Stimulated activated CD8-positive, alpha-beta memory T cell treated with anti-CD3 and anti-CD28 coated beads, Interleukin-7, amount 100 ng/mL, for 1 hour (primary cell): ENCODE measurements around the gene KRT222.

ENCODE experiments used
- DNase-seq, 2 donors: peaks; one replicate each; pipeline ENCODE4 v3.0.0-alpha.2; 2020; ENCODE audit warnings: low read depth in 2 of 2

The KRT222 gene

DNA sequence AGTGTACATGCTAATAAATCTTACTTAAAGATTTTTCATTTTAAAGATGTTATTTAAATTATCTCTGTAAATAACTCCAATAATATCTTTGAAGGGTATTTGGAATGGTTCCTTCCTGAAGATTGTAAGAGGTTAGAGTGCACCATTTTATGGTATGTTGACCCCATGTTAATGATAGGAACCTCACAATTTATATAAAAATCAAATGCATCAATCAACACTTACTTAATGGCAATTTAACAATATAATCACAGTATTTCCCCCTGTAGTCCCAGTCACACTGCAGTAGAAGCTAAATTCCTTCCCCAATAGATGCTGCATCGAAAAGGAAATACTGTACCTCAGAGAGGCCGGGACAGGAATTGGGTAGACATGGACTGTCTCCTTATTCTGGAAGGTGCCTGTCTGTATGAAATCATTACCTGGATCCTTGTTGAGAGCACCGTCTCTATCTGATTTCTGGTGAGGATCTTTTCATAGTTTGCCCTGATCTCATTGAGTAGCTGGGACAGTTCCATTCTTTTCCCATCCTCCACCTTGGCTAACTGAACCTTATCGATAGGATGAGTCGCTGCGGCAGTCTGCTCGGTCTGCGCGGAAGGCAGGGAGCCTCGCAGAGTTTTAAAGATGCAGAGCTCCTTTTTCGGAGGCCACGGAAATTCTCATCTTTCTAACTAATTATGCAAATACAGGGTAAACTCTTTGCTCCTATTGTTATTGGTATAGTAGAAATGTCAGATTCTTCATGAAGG lies at the start of gene KRT222:
Gene KRT222, minus strand, starts transcription at position 596 of the 752 bp plus-strand sequence. Its CDS starts 78 bp downstream, at position 518.
- DNase-seq, result no peak

DNA sequence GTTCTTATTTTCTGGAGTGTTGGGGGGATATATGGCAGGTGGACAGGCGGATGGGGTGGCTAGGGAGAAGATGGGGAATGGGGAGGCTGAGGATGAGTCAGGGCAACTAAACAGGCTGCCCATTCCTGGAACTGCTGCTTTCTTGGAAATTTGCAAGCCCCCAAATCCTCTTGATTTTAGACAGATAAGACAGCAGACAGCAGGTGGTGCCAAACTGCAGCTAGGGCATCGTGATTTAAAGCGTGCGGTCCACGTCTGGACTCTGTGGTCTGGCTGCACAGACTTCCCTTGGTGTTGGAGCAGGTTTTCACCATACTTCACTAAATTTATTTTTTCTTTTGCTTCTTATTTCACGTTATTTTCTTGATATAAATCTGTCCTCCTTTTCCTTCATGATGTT lies 49.5 kb upstream of the KRT222 start:
- no peak for DNase-seq

- DNase-seq, result no peak
Observed at GRCh38 chr17:40707745-40708144, 42.8 kb upstream of the KRT222 start.

DNA sequence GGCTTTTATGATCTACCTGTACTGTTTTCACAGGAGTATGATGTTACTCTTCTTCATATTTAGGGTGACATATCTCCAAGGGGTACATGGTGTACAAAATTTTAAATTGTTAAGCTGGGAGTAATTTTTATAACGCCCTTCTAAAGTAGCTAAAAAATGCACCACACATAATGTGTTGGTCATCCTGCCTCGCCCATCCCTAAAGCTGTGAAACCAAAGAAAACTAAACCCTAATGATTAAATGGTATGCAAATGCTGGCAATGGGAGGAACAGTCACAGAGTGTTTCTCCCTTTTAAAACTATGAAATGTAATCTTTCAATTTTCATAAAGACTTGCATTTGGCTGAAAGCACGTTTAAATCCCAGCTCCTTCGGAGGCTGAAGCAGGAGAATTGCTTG lies 40.6 kb upstream of the KRT222 start:
- DNase-seq, result no peak

- DNase-seq, result no peak
Observed at GRCh38 chr17:40703652-40704051, 38.7 kb upstream of the KRT222 start, which contains the start of gene KRT24. Gene KRT24 (minus strand): TSS chr17:40703752. CDS start chr17:40703693, 59 bp downstream.

DNA sequence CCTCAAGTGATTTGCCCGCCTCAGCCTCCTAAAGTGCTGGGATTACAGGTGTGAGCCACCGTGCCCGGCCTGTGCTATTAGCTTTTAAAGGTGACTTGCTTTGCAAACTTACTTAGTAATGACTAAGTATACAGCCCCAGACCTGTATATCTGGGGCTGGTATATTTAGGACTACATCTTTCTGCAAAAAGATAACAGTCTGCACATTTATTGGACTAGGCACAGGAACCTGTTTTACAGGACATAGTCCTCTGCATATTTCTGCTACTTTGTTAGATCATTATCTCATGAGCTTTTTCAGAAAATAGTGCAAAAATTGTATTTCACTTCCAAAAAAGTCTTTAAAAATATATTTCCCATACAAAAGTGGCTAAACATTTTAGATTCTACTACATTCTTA lies 37.3 kb upstream of the KRT222 start:
- DNase-seq, result no peak

DNA sequence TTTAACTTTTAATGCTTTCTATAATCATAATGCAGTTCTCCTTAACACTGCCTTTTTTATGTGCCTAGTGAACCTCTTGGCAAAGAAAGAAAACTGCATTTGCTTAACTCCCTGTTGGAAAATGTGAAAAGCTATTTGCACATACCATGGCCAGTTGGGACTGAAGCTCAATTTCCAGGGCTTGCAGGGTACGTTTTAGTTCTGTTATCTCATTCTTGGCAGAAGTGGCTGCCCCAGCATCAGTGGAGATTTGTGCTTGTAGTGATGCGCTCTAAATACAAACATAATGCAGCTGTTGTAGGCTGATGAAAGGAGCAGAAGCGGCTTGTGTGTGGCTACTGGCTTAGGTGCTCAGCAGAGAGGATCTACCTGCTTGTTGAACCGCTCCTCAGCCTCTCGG lies 34.9 kb upstream of the KRT222 start:
- DNase-seq, result no peak

GRCh38 chr17:40699371-40699770 lies 34.4 kb upstream of the KRT222 start:
- no peak for DNase-seq

- no peak for DNase-seq
Observed at GRCh38 chr17:40697297-40697696, 32.3 kb upstream of the KRT222 start.

DNA sequence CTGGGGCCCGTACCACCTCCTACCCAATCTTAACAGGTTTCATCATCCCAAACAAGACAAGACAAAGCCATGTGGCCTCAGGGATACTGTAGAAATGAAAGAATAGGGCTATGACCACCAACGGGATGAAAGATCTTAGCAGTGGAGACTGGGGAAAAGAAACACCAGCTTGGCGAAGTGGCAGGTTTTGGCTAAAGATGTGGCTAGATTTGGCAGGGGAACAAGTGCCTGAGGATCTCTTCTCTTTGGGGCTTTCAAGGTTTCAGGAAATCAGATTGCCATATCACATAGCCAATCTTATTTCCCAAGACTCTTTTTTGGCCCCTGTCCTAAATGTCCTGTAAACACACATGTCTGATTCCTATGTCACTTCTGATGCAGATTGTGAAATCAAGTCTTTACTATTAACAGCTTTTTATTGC lies 31.7 kb upstream of the KRT222 start:
- no peak for DNase-seq

- DNase-seq, result no peak
Observed at GRCh38 chr17:40695874-40696472, 31.0 kb upstream of the KRT222 start.

DNA sequence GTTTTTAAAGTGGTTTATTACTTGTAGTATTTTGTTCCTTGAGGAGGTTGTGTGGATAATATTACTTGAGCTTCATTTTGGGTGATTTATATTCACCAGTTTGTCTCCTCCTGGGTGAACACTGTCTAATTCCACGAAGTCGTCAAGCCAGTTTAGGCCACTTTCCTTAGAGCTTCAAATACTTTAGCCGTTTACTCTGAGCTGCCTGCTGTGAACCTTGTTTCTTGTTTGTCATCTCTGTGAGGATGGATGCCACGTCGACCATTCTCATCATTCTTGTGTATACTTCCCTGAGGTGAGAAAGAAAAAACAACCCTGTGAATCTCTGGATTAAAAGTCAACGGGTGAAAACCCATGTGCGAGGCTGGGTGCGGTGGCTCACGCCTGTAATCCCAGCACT lies 29.6 kb upstream of the KRT222 start:
- no peak for DNase-seq

DNA sequence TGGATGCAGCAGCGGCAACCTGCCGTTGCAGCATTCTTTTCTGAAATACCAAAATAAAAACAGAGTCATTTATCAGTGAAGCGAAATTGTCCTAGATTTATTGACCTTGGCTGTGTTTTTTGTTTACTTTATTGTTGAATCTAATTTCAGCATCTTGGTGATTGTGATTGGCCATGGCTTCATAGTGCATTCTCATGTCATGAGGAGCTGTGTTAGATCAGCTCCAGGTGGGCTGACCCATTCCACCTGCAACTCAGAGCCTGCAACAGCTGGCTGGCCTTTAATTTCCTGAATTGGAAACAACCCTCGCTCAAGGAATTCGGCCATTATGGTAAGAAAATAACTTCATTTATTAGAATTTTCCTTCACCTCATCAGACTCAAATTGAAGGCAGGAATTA lies 22.1 kb upstream of the KRT222 start:
- no peak for DNase-seq

GRCh38 chr17:40686192-40686591 lies 21.2 kb upstream of the KRT222 start:
- DNase-seq, result no peak

- no peak for DNase-seq
Observed at GRCh38 chr17:40680998-40681397, 16.0 kb upstream of the KRT222 start.

DNA sequence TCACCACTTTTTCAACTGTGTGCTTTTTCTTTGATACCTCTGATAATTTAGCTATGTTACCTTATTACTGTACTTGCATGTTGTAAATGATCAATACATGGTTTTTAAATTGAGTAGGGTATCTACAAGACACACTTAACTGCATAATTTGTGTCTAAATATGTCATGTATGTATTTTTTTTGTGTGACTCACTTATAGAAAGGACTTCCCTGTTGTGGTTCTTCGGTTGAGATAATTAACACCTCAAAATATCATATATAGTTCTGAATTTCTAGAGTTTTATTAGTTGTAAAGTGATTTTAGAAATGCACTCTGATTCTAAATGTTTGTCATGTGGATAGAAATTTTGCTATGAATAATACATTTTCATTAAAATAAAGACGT lies 14.5 kb upstream of the KRT222 start:
- DNase-seq, result no peak

GRCh38 chr17:40678902-40679522 lies 14.0 kb upstream of the KRT222 start:
- DNase-seq, result no peak

DNA sequence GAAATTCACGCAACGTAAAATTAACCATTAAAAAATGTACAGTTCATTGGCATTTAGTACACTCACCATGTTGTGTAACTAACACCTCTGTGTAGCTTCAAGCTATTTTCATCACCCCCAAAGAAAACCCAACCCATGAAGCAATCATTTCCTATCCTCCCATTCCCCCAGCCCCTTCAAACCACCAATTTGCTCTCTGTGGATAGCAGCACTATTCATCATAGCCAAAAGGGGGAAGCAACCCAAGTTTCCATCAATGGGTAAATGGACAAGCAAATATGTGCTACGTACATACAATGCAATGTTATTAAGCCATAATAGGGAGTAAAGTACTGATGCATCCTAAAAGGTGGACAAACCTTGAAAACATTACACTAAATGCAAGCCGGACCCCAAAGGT lies 10.9 kb upstream of the KRT222 start:
- DNase-seq, result no peak

DNA sequence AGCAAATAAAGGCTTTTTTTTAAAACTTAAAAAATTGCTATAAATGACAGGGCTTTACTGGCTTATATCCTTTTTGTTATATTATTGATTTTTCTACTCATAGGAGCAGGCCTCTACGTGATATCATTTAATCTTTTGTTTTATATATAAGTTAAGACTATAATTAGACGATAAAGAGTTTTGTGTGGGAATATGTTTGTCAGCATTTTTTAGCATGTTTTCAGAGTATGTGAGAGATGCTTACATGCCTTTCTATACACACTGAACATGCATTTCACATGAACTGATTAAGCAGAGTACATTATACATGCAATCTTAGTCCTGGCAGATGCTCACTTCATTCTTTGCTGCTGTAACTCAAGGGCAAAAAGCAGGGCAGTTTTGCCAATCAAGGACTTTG lies 7.7 kb upstream of the KRT222 start:
- DNase-seq, result no peak

GRCh38 chr17:40671282-40671681 lies 6.3 kb upstream of the KRT222 start:
- no peak for DNase-seq

- DNase-seq, result no peak
Observed at GRCh38 chr17:40666331-40666730, 1.4 kb upstream of the KRT222 start.

- DNase-seq, result no peak
Observed at GRCh38 chr17:40663252-40663651, 1.7 kb downstream of the KRT222 start.

- DNase-seq, result no peak
Observed at GRCh38 chr17:40659911-40660310, 5.1 kb downstream of the KRT222 start.
